NCI-H82 treated with DMSO at 0.1 percent for 48 hours (cell line): Measurements from ENCODE around the gene LSM2.

Experiments used
- DNase-seq: peaks from one replicate; lab custom pipeline; 2025; ENCODE audit not compliant: unreplicated experiment; lab: John Stamatoyannopoulos, UW

Gene LSM2

DNA sequence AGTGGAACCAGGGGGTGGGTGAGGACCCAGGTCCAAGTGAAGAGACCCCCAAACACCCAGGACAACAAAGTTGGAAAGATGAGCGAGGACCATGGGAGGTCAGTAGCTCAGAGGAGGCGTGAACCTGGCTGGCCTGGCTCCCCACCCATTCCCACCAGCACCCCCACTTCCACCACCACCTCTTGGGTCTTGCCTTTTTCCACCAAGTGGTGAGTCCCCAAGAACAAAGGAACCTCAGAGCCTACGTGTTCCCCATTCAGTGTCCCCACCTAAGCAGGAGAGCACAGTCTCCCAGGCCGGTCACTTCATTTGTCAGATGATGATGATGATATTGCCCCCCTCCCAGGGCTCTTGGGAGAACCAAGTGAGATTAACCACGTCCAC is 29.1 kb downstream of the LSM2 start:
- no peak for DNase-seq

DNA sequence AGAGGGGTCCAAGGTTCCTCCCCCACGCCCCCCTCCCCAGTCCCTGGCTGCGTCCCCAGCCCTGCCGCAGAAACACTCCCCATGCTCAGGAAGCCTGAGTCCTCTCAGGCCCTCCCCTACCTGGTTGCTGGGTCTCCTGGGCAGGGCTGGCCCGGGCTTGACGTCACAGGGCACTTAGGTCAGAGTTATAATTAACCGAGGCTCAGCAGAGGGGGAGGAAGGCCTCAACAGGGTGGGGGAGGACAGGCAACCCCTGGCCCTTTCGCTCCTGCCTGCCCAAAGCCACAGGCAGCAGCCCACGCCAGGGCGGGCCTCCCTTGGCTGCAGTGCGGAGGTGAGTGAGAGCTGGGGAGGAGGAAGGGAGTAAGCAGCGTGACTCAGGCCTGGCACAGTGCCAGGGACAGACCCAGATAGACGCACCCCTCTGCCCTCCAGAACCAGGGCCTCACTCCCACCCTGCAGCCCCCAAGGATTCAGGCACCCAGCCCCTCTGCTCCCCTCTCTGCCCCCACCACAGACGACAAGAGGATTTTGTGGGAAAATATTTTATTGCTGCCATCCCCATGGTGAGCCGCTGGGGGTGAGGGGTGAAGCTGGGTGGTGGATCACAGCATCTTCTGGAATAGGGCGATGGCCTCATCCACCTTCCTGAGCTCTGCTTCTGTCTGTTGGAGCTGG is 29.6 kb downstream of the LSM2 start, which contains the start of gene VWA7:
VWA7 (minus strand) TSS at position 340 of the 678 bp plus-strand sequence. CDS start 549 bp downstream, outside the sequence.
- peak; percentile 17 for DNase-seq

DNA sequence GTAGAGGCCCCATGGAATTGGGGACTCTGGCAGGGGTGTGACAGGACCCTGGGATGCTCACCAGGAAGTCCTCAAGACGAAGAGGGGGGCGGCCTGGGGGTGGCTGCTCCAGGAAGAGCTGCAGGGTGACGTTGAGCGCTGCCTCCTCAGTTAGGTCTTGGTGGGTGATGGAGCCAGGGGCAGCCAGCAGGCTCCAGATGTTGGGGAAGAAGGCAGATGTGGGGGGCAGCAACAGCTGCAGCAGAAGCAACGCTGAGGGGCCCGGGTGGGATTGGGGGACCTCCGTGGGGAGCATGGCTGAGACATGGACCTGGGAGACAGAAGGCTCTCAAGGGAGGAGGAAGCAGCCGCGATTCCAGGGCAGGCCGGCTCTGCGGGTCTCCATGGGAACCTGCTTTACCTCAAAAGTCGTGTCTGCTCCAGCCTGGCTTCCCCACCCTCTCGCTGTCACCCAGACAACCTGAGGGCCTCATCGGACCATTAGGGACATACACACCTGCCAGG is 30.2 kb downstream of the LSM2 start:
- no peak for DNase-seq

DNA sequence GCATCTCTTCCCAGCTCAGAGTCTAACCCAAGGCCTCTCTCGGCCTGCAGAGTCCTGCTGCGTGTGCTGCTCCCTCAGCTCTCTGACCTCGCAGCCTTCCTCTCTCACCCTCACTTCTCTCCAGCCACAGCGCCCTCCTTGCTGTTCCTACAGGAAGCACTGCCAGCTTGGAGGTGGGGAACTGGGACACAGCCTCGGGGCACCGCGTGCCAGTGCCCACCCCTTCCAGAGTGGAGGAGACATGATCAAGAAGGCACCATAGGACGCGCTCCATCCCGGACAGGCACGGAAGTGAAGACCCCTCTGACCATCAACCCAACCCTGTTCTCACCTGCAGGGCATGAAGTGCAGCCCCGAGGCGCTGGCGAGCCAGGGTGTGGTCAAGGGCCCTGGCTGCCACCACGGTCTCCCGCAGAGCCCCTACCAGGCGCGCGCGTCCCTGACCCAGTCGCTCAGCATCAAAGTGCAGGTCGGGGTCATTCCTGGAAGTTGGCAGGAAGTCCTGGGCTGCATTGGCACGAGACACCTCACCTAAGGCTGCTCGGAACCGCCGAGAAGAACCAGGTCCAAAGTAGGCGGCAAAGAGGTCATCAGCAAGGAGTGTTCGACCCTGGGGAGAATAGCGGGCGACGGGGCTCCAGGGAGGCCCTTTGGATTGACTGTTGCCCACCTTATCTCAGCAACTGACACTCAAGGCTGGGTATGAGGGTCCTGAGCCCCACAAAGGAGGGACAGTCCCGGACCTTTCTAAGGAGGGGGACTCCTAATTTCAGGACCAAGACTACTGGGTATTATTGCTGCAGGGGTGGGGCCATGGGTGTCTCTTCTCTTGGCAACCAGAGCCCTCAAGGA is 30.9 kb downstream of the LSM2 start:
- DNase-seq: no peak

DNA sequence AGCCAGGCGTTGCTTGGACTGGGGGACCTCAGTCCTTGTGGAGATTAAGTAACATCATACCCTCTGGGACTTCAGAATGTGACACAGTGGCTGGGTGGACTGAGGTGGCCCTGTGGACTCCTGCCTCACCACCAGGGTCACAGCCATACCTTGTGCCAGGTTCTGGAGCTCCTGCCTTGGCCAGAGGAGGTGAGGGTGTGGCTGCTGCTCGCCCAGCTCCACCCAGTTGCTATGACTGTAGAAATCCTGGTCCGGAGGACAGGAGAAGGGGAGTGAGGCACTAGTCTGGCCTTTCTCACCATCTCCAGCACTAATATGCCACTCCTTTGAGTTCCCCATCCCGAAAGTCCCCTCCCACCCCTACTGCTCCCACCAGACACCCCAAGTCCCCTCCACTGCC is 31.6 kb downstream of the LSM2 start:
- DNase-seq: no peak

DNA sequence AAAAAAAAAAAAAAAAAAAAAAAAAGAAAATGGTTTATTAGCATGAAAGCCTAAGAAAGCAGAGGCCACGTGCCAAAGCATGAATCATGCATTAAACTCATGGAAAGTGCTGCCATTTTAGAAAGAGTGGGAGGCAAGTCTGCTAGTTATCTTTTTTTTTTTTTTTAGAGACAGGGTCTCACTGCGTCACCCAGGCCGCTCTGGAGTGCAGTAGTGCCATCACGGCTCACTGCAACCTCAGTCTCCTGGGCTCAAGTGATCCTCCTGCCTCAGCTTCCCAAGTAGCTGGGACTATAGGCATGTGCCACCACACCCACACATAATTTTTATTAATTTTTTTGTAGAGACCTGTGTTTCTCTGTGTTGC is 34.8 kb downstream of the LSM2 start:
- no peak for DNase-seq

DNA sequence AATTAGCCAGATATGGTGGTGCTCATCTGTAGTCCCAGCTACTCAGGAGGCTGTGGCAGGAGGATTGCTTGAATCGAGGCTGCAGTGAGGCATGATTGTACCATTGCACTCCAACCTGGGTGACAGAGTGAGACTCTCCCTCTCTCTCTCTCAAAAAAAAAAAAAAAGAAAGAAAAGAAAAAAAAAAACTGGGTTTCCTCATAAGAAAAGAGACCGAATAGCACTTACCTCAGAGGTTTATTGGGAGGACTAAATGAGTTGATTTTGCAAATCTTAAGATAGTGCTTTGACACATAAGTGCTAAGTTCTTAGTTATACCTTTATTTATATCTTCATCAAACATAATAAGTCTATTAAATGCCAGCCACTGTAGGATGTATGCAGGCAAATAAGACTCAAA is 35.9 kb downstream of the LSM2 start:
- DNase-seq: no peak

DNA sequence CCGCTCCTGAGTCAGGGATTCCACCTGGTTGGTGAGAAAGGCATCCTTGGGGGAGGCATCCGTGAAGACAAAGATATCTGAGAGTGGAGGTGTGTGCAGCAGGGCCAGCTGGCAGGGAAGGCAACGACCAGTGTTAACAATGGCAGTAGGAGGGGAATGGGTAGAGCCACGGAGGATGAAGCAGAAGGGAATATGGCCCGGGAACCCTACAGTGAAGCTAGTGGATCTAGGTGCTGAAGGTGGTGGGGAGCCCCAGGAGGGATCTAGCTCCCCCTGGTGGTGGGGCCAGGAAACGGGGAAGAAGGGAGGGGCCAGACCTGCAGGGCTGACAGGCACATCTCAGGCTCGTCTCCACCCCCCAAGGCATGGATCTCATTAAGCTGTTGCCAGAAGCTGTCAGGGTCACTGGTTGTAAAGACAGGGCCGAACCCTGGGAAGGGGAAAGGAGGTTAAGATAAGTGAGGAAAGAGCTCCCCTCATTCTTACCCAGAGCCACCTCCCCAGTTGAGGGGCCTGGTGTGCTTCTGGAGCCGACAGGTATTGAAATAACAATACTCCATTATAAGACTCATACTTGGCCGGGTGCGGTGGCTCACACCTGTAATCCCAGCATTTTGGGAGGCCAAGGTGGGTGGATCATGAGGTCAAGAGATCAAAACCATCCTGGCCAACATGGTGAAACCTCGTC is 36.9 kb downstream of the LSM2 start:
- DNase-seq: peak; percentile 78

DNA sequence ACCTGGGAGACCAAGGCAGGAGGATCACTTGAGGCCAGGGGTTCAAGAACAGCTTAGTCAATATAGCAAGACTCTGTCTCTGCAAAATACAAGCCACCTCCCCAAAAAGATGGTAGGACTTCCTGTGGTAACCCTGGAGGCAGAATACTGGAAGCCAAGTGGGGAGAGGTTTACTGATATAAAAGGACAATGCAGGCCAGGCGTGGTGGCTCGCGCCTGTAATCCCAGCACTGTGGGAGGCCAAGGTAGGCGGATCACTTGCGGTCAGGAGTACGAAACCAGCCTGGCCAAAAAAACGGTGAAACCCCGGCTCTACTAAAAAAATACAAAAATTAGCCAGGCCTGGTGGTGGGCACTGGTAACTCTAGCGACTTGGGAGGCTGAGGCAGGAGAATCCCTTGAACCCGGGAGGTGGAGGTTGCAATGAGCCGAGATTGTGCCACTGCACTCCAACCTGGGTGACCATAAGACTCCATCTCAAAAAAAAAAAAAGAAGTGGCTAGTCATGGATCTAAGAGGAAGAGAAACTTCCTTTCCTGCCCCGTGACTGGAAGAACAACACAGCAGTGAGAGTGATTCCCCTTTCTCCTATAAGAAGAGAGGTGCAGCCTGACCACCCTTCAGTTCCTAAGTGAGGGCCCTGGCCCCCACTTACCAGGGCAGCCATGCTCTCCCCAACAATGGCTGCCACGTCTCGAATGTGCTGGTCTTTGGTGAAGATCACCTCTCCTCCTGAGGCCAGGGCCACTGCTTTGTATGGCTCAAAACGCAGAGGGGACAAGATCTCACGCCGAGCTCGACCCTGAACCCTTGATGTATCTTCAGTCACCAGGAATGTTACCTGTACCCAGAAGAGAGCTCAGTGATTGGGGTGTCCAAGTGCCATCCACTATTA is 38.2 kb downstream of the LSM2 start:
- DNase-seq: no peak

DNA sequence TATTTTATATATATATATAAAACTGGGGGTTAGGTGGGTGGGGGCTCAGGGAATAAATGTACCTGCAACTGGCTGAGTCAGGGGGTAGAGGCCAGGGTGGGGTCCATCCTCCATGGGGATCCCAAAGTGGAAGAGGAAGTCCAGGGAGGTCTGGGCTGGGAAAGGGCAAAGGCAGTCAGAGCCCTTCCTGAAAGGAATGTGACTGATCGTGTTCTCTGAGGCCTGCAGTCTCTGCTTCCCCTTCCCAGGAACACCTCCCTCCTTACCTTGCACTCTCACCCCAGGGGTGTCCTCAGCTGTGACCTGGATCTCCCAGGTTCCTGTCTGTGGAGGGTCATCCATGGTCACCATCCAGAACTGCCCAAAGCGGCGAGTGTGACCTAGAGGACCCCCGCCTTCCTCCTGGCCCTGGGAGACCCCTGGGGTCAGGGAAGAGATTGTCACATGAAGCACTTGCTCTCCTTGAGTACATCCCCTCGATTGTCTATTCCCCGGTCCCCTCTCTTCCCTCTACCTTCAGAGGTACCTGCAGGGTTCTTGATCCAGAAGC is 39.6 kb downstream of the LSM2 start:
- no peak for DNase-seq

DNA sequence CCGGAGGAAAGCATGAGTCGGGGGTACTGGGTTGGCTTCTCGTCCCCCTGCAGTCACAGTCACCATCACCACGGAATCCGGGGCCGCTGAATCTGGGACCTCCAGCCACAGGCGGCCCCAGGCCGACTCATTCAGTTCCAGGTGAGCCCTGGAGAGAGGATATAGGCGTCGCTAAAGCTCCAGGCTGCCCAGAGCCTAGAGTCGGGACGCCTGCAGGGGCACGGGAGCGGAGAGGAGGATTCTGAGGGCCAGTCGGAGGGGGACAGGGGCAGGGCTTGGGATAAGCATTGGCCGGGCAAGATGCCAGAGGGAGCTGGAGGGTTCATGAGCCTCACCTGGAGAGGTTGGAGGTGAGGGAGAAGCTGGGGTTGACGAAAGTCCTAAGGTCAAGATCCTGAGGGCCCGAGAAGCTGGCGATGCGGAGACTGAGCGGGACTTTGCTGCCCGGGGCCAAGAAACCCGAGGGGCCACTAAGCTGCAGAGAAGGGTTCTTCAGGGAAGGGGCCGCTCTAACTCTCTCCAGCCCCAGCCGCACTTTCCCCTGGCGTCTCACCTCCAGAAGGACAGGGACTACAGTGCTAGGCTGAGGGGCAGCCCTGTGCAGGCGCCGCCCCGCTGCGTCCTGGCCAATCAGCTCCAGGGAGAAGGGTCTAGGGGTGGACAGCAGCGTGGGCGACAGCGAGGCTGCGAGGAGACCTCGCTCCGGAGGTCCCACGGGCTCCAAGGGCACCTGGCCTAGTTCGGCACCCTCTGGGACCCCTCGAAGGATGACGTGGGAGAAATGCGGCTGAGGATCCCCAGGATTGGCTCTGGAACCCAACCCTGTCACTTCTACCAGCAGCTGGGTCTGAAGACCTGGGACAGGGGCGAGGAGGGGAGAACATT is 40.6 kb downstream of the LSM2 start:
- DNase-seq: peak; percentile 46

DNA sequence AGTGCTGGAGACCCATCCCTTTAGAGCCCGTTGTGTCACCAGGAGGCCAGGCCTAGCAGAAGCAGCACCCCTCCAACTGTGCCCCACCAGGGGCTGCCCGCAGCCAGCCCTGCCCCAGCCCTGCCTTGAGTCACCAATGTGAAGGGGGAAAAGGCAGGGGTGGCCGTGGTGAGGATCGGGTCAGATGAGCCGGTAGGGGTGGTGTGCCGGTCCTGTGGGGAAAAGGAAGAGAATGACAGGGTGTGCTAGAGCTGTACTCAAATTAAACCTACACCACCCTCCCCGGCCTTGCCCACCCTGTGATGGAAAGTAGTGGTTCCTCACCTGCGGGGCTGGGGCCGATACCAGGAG is 41.2 kb downstream of the LSM2 start:
- no peak for DNase-seq

DNA sequence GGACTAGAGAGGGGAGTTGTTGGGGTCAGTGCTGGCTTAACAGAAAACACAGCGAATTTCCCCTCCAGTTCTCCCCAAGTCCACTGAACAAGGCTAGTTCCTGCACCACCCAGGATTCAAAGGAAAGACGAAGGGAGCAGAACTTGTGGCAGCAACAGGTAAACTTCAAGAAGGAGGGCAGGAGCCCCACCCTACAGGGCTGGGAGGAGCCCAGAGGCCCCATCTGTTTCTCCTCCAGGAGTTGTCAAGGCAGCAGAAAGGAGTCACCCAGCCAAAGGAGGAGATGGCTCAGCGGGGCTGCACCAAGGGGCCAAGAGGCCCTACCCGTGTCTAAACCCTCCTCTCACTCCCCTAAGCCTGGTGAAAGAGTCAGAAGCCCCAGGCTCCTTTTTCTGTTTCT is 42.6 kb downstream of the LSM2 start:
- no peak for DNase-seq

DNA sequence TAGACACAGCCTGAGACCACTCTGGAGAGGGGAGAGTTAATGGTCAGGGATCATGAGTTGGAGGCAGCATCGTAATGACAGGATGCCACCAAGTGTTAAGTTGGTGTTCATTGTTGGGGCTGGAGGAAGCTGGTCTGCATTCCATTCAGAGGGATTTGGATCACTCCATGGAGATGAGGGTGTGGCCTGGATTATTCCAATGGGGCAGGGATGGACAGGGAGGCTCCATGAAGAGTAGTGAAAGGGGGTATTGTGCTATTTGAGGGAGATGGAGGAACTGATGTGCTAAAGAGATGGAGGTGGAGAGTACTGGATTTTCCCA is 43.2 kb downstream of the LSM2 start:
- DNase-seq: peak; percentile 25

DNA sequence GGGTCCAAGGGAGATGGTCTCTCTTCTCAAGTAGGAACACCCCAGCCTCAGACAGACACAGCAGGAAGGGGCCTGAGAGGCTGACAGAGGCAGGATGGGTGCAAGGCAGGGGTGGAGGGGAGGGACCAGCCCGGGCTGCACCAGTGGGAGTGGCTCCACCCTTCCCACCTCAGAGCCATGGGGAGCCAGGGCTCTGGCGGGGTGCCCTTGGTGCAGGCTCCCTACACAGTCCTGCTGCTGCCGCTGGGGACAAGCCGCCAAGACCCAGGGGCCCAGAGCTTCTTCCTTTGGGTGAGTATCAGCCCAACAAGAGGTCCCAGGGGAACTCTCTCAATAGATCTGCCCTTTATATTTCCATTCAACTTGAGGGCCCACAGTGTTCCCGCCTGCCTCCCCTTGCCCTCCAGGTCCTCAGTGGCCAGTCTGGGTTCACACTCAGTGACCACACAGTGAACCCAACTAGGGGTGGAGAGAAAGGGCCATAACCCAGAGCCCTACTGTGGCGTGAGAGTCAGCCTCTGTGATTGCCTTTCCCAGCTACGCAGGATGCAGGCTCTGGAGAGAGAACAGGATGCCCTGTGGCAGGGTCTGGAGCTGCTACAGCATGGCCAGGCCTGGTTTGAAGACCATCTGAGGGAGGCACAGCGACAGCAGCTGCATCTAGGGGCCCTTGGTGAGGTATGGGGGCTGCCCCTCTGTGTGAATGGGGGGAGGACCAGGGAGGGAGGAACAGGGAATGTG is 43.7 kb downstream of the LSM2 start:
- no peak for DNase-seq

DNA sequence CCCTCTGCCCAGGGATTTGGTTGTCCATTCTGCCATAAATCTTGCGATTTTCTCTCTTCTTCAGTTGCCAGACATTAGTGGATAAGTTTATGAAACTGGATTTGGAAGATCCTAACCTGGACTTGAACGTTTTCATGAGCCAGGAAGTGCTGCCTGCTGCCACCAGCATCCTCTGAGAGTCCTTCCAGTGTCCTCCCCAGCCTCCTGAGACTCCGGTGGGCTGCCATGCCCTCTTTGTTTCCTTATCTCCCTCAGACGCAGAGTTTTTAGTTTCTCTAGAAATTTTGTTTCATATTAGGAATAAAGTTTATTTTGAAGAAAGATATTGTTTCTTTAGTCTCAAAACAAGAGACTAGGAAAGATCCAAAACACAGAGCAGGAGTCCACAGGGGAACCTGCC is 44.4 kb downstream of the LSM2 start, which contains the start of gene SAPCD1:
SAPCD1 (plus strand) TSS at position 301 of the 400 bp plus-strand sequence. CDS start 399 bp downstream, outside the sequence.
- DNase-seq: no peak

DNA sequence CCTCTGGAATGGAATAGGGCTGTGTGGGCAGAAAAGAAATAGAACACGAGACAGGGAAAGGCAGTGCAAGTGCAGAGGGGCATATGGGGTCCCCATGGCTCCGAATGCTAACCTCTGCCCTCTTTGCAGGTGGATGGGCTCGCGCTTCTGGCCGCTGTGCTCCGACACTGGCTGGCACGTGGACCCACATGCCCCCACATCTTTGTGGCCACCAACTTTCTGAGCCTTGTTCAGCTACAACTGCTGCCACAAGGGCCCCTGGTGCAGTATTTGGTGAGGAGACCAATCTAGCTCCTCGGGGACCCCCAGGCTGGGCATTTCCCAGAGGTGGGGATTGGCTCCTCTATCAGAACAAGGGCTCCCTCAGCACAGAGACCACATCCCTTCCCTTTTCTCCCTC is 45.4 kb downstream of the LSM2 start:
- DNase-seq: no peak

DNA sequence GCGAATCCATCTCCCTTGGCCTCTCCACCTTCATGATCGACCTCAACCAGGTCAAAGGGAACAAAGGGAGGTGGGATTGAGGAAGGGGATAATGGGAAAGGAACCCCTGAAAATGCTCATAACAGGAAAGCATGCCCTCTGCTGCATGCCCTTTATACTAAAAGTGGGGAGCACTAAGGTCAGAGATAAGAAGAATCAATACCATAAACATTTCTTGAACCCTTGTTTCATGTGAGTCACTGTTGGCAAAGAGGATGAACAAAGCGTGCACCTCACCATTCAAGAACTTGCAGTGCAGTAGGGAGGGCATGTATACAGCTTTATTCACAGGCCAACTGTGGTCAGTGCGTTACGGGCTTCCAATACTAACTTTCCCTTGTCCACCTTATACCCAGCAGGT is 46.0 kb downstream of the LSM2 start:
- DNase-seq: no peak

DNA sequence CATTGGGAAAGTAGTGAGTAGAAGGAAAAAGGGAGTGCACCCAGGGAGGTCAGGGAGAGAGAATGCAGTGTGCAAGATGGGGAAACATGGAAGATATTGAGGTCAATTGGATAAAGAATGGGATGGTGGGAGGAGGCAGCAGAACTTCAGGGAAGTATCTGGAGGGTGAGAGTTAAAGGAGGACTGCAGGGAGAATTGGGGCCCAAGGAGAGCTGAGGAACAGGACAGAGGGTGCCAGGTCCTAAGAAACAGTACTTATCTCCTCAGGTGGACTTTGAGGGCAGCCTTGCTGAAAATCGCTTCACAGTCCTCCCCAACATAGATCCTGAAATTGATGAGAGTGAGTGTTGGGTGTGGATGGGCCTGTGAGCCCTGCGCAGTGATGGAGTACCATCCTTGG is 48.5 kb downstream of the LSM2 start:
- DNase-seq: no peak
